Brain pericyte (primary cell): Measurements from ENCODE around the gene GTF2E1.

ENCODE experiments used
- DNase-seq: peaks from one replicate; pipeline ENCODE4 v3.0.0-alpha.2; 2012; ENCODE audit warnings: low read depth, low spot score

The GTF2E1 gene

DNA sequence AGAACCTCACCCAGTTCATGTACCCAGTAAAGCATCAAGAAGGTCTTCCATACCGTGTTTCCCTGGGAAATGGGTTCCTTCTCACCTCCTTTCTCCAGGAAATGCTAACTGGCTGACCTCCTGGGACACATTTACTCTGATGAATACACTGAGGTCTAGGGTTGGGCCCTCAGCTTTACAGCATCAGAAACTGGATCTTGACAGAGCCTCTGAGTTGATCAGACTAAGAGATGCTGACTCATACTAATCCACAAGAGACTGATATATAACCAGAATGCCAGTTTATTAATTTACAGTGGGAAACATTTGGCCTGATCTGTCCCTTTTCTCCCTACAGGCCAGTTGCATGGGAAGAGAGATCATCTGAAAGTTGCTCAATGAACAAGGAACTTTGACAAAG, 55.8 kb downstream of the GTF2E1 start:
- no peak for DNase-seq

DNA sequence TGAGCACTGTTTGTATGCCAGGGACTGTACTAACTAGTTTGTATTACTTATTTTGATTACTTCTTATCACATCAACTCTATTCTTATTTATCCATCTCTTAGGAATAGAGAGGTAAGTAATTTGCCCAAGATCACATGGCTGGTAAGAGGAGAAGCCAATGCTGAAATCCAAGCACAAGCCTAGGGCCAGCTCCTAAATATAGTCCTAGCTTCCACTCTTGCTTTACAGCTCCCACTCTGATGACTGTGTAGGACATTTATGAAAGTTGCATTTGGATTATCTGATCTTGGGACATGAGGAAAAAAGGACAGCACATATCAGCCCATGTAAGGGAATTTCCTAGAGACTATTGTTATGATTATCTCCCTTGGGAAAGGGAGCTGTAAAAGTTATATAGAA, 58.1 kb downstream of the GTF2E1 start:
- no peak for DNase-seq

GRCh38 chr3:120801484-120801883, 58.9 kb downstream of the GTF2E1 start:
- no peak for DNase-seq

GRCh38 chr3:120802916-120803315, 60.4 kb downstream of the GTF2E1 start:
- DNase-seq: no peak

DNA sequence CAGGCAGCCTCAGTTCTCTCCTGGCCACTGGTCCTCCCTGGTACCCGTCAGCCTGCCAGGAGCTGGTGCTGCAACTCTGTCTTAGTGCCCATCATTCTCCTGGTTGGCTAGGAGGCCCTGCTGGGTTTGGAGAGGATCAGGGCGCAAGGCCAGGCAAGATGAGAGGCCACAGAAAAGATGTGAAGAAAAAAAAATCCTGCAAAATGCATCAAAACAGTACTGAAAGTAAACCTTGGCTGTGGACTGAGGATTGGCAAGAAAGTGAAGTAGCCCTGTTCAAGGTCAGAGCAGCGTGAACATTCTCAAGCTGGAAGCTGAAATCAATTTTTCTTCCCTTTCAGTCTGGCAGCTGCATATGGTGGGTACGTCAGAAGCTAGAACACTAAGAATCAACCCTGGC, 74.2 kb downstream of the GTF2E1 start:
- DNase-seq: no peak

GRCh38 chr3:120820748-120821147, 78.2 kb downstream of the GTF2E1 start:
- no peak for DNase-seq

DNA sequence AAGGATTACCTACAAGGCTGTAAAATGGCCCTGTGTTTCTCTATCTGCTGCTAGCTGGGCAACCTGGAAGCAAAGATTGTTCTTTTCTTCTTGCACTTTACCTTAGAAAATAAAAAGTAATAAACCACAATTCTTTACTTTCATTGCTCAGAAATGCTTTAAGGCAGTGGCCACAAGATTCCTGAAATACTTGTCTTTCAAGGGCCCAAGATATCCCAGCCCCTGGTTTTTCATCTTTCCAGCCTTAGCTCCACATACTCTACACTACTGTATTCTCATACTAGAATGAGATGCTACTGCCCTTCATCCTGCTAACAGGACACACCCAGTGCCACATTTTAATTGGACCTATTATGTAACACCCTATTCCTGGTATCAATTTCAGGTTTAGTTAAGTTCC, 78.9 kb downstream of the GTF2E1 start:
- DNase-seq: no peak

GRCh38 chr3:120823156-120823555, 80.6 kb downstream of the GTF2E1 start:
- DNase-seq: no peak

GRCh38 chr3:120824613-120825012, 82.1 kb downstream of the GTF2E1 start:
- DNase-seq: no peak

- DNase-seq: no peak
These were observed 86.3 kb downstream of the GTF2E1 start for GRCh38 chr3:120828796-120829195.

GRCh38 chr3:120831066-120831465, 88.5 kb downstream of the GTF2E1 start:
- no peak for DNase-seq
